ENCODE measurements around the gene OVOL1. TPM values are rescaled to one million over a fixed set of nuclear protein-coding genes. Genes with fewer than 3 reads are reported as not detected.

Gene OVOL1
- total RNA-seq, 1 donor from 2014 or later, result 0.12 TPM

GRCh38 chr11:65786008-65786785 lies 666 bp upstream of the OVOL1 start:
- H3K27me3 Mint-ChIP-seq (ENCODE audit: low read depth), result peaks cover 32% of the 10 kb centered on the region
- TF ChIP-seq CTCF (IDR thresholded peaks at IDR 0.05), result no peak
- peaks cover 5% of the 10 kb centered on the region for H3K4me1 Mint-ChIP-seq (ENCODE audit: low read depth)
- H3K4me3 Mint-ChIP-seq (ENCODE audit: unreplicated experiment), result peak overlapping the region; percentile 12
- peak; percentile 85 for DNase-seq (ENCODE audit: low spot score)
- no peak overlapping the region for H3K27ac Mint-ChIP-seq (ENCODE audit: unreplicated experiment)
- H3K9me3 Mint-ChIP-seq (ENCODE audit: low read depth), result no peaks in the 10 kb centered on the region
- peaks cover 2% of the 10 kb centered on the region for H3K36me3 Mint-ChIP-seq (ENCODE audit: low read depth)

- H3K27ac Mint-ChIP-seq (ENCODE audit: unreplicated experiment), result no peak overlapping the region
- H3K4me3 Mint-ChIP-seq (ENCODE audit: unreplicated experiment), result peak overlapping the region; percentile 44
- H3K36me3 Mint-ChIP-seq (ENCODE audit: low read depth), result peaks cover 2% of the 10 kb centered on the region
- H3K27me3 Mint-ChIP-seq (ENCODE audit: low read depth), result peaks cover 33% of the 10 kb centered on the region
- peaks cover 5% of the 10 kb centered on the region for H3K4me1 Mint-ChIP-seq (ENCODE audit: low read depth)
- H3K9me3 Mint-ChIP-seq (ENCODE audit: low read depth), result no peaks in the 10 kb centered on the region
- DNase-seq (ENCODE audit: low spot score), result no peak
- TF ChIP-seq CTCF (IDR thresholded peaks at IDR 0.05), result no peak
Measured at GRCh38 chr11:65787649-65788622, 1.1 kb downstream of the OVOL1 start.

- no peak for DNase-seq (ENCODE audit: low spot score)
- Mint-ChIP-seq H3K9me3 (ENCODE audit: low read depth) (no peaks in the 10 kb centered on the region), H3K27ac (ENCODE audit: unreplicated experiment) (no peak overlapping the region), H3K4me1 (ENCODE audit: low read depth) (peaks cover 5% of the 10 kb centered on the region), H3K4me3 (ENCODE audit: unreplicated experiment) (no peak overlapping the region), H3K36me3 (ENCODE audit: low read depth) (peaks cover 2% of the 10 kb centered on the region), H3K27me3 (ENCODE audit: low read depth) (peaks cover 30% of the 10 kb centered on the region)
- TF ChIP-seq CTCF (IDR thresholded peaks at IDR 0.05), result no peak
Measured at GRCh38 chr11:65788821-65789220, 2.0 kb downstream of the OVOL1 start.

- Mint-ChIP-seq H3K4me1 (ENCODE audit: low read depth) (peaks cover 5% of the 10 kb centered on the region), H3K27me3 (ENCODE audit: low read depth) (peaks cover 27% of the 10 kb centered on the region), H3K27ac (ENCODE audit: unreplicated experiment) (no peak overlapping the region), H3K9me3 (ENCODE audit: low read depth) (no peaks in the 10 kb centered on the region), H3K4me3 (ENCODE audit: unreplicated experiment) (no peak overlapping the region), H3K36me3 (ENCODE audit: low read depth) (peaks cover 2% of the 10 kb centered on the region)
- DNase-seq (ENCODE audit: low spot score), result no peak
- no peak for TF ChIP-seq CTCF (IDR thresholded peaks at IDR 0.05)
Measured at GRCh38 chr11:65789230-65790103, 2.6 kb downstream of the OVOL1 start.
